ENCODE measurements around the gene TAX1BP3. TPM values are rescaled to one million over a fixed set of nuclear protein-coding genes. Genes with fewer than 3 reads are reported as not detected.
A peak's percentile ranks its signal among the peaks of the same experiment; 100 is the strongest.

Gene TAX1BP3
- total and polyA plus RNA-seq, 2 of the 13 experiments (the other 11 are each of a cell fraction or from before 2014, with no cell fraction given), result 16.7 to 45.1 TPM

- H3K4me3 ChIP-seq (replicated peaks in 1 of 3; ENCODE audit: insufficient read depth in 1 of 3, low read depth in 2 of 3, low read length in 3 of 3), result no peak overlapping the region
- H3K9ac ChIP-seq (ENCODE audit: insufficient read depth, low read depth, low read length), result no peak overlapping the region
- WGBS (ENCODE audit: low lambda C conversion rate), result 100% methylated on average over 4 of the region's 4 CpGs
- no peaks in the 10 kb centered on the region for H3K79me2 ChIP-seq (ENCODE audit: insufficient read depth, low read length)
- no peaks in the 10 kb centered on the region for H3K27me3 ChIP-seq (ENCODE audit: control insufficient read depth in 1 of 2, insufficient read depth in 2 of 2, low read length in 2 of 2)
- H3K27ac ChIP-seq (ENCODE audit: extremely low read length, insufficient read depth, low read length), result no peak overlapping the region
- H3K36me3 ChIP-seq (replicated peaks in 1 of 2; ENCODE audit: control insufficient read depth in 1 of 2, insufficient read depth in 2 of 2, low read length in 2 of 2), result peaks cover 3 to 12% of the 10 kb centered on the region in 2 experiments; a peak in 2 of 5 replicates
- ATAC-seq (no peak), DNase-seq (ENCODE audit: low spot score) (no peak), FAIRE-seq (no peak)
- no peaks in the 10 kb centered on the region for H3K9me3 ChIP-seq (ENCODE audit: low read length)
- no TSS peak for BruUV-seq (replicated peaks)
- ChIA-PET CTCF (ENCODE audit: low intra/inter-chr PET ratio, low total read pairs) (no interaction called here), POLR2A (interaction anchor here (2.1 kb wide), 1 partner anchor 24 kb away, joined by 6 read pairs; the partner anchor contains the start of gene TAX1BP3)
- H3K4me1 ChIP-seq (ENCODE audit: insufficient read depth, low read length), result peaks cover 41% of the 10 kb centered on the region
- intact Hi-C loops (cut with micrococcal nuclease; ENCODE audit: unreplicated experiment) (no loop called here), in situ Hi-C loops (cut with HindIII; ENCODE audit: extremely low pct_ligation_motif_present, low pct_unique_long_range_greater_than_20kb) (no loop called here)
- TF ChIP-seq NR0B2 (CRISPR knock-in tag; IDR thresholded peaks at IDR 0.05), result no peak
- peak; percentile 47; the same call in 1 of the 2 replicates for TF ChIP-seq ZNF768 (CRISPR knock-in tag; IDR thresholded peaks at IDR 0.05)
- no peak overlapping the region for H3K4me2 ChIP-seq (ENCODE audit: low read depth, low read length)
- H4K20me1 ChIP-seq (ENCODE audit: insufficient read depth, low read length), result no peaks in the 10 kb centered on the region
- no peak overlapping the region for H2AFZ ChIP-seq (ENCODE audit: low read length)
These were observed 24.5 kb downstream of the TAX1BP3 start for GRCh38 chr17:3643889-3644349.

- DNase-seq (ENCODE audit: low spot score) (peak; percentile 93), FAIRE-seq (peak; percentile 96), ATAC-seq (peak; percentile 68)
- in situ Hi-C loops (cut with HindIII; ENCODE audit: extremely low pct_ligation_motif_present, low pct_unique_long_range_greater_than_20kb) (no loop called here), intact Hi-C loops (cut with micrococcal nuclease; ENCODE audit: unreplicated experiment) (no loop called here)
- peak overlapping the region; percentile 56 for H3K27ac ChIP-seq (ENCODE audit: extremely low read length, insufficient read depth, low read length)
- ChIA-PET POLR2A (no interaction called here), CTCF (ENCODE audit: low intra/inter-chr PET ratio, low total read pairs) (no interaction called here)
- no peaks in the 10 kb centered on the region for H3K9me3 ChIP-seq (ENCODE audit: low read length)
- 62% methylated on average over 19 of the region's 19 CpGs for WGBS (ENCODE audit: low lambda C conversion rate)
- 0 out of 5 replicates have a peak, but pooled peaks cover 2 to 5% of the 10 kb centered on the region in 2 experiments for H3K36me3 ChIP-seq (replicated peaks in 1 of 2; ENCODE audit: control insufficient read depth in 1 of 2, insufficient read depth in 2 of 2, low read length in 2 of 2)
- H4K20me1 ChIP-seq (ENCODE audit: insufficient read depth, low read length), result no peaks in the 10 kb centered on the region
- no peaks in the 10 kb centered on the region; a peak in 1 of 5 replicates for H3K27me3 ChIP-seq (ENCODE audit: control insufficient read depth in 1 of 2, insufficient read depth in 2 of 2, low read length in 2 of 2)
- peak overlapping the region; percentile 37; the same call in 1 of the 2 replicates for H3K4me2 ChIP-seq (ENCODE audit: low read depth, low read length)
- H3K79me2 ChIP-seq (ENCODE audit: insufficient read depth, low read length), result peaks cover 4% of the 10 kb centered on the region
- no peak overlapping the region; a peak in 1 of 6 replicates for H3K4me3 ChIP-seq (replicated peaks in 1 of 3; ENCODE audit: insufficient read depth in 1 of 3, low read depth in 2 of 3, low read length in 3 of 3)
- no peak overlapping the region for H3K9ac ChIP-seq (ENCODE audit: insufficient read depth, low read depth, low read length)
- peaks cover 45% of the 10 kb centered on the region for H3K4me1 ChIP-seq (ENCODE audit: insufficient read depth, low read length)
- no peak overlapping the region for H2AFZ ChIP-seq (ENCODE audit: low read length)
- no TSS peak for BruUV-seq (replicated peaks)
- TF ChIP-seq RERE (CRISPR knock-in tag; IDR thresholded peaks at IDR 0.05; ENCODE audit: low read depth), result no peak
- TF ChIP-seq HNF4A (CRISPR knock-in tag; IDR thresholded peaks at IDR 0.05), result peak; percentile 43
- no peak for TF ChIP-seq JDP2 (CRISPR knock-in tag; IDR thresholded peaks at IDR 0.05; ENCODE audit: borderline replicate concordance)
- peak; percentile 69 for TF ChIP-seq NCOA2 (CRISPR knock-in tag; IDR thresholded peaks at IDR 0.05)
- peak; percentile 95 for TF ChIP-seq ETV6 (CRISPR knock-in tag; conservative IDR thresholded peaks at IDR 0.05)
- peak; percentile 64 for TF ChIP-seq CREB1 (IDR thresholded peaks at IDR 0.05)
- TF ChIP-seq CREB1 (CRISPR knock-in tag; IDR thresholded peaks at IDR 0.05), result peak; percentile 56; the same call in 1 of the 2 replicates
- TF ChIP-seq PRMT3 (CRISPR knock-in tag; IDR thresholded peaks at IDR 0.05; ENCODE audit: borderline replicate concordance, low read depth), result no peak
- TF ChIP-seq HNF4G (IDR thresholded peaks at IDR 0.05; ENCODE audit: borderline replicate concordance, low read depth, low read length), result 0 out of 2 replicates have a peak, but pooled peaks have one; percentile 28
- no peak for TF ChIP-seq HNF4G (CRISPR knock-in tag; IDR thresholded peaks at IDR 0.05; ENCODE audit: borderline replicate concordance, low read depth)
These were observed 26.5 kb downstream of the TAX1BP3 start for GRCh38 chr17:3641717-3642486.
